HEK293 (cell line): Measurements from ENCODE around the gene TMEM263.

Experiments used
- CTCF ChIA-PET: fragments of 350-600 bp; formaldehyde crosslinking; extraction: SDS; loops from one replicate; lab custom pipeline; 2021; ENCODE audit warnings: antibody characterized with exemption; lab: Yijun Ruan, JAX
- POLR2A ChIA-PET: fragments of 300-600 bp; formaldehyde crosslinking; extraction: SDS; loops from one replicate; lab custom pipeline; 2020; ENCODE audit warnings: antibody characterized with exemption, inconsistent platforms; lab: Yijun Ruan, JAX
- H3K27ac ChIP-seq: fragments of 200-500 bp; sonication (Bioruptor generic); 2 replicates; pipeline ENCODE4 v1.5.1; 2014; ENCODE audit warnings: low read depth, low read length, control low read depth, inconsistent platforms; ENCODE audit errors: extremely low read depth
- H3K36me3 ChIP-seq, 2 experiments: fragments of 200-500 bp in 1 of 2; sonication (Bioruptor generic) in 1 of 2; 1 replicate in 1 of 2; 2 replicates in 1 of 2; pipeline ENCODE4 v1.5.1; 2014 to 2017; ENCODE audit warnings: inconsistent platforms in 2 of 2, low read length in 2 of 2; ENCODE audit not compliant: control insufficient read depth in 2 of 2, insufficient read depth in 1 of 2
- H3K4me1 ChIP-seq: fragments of 200-500 bp; sonication (Bioruptor generic); 2 replicates; pipeline ENCODE4 v1.5.1; 2014; ENCODE audit warnings: mild to moderate bottlenecking, low read length, inconsistent platforms; ENCODE audit not compliant: control insufficient read depth, insufficient read depth
- H3K4me3 ChIP-seq: 2 replicates; pipeline ENCODE4 v1.5.1; 2011; ENCODE audit warnings: low read depth, mild to moderate bottlenecking, control low read depth, low read length, moderate library complexity
- H3K9me3 ChIP-seq: fragments of 200-500 bp; sonication (Bioruptor generic); 2 replicates; pipeline ENCODE4 v1.5.1; 2014; ENCODE audit warnings: low read depth, low read length, inconsistent platforms; ENCODE audit not compliant: control insufficient read depth, insufficient read depth
- EGR2 ChIP-seq: fragments of 450-650 bp; formaldehyde crosslinking; IDR thresholded peaks from 2 replicates; pipeline ENCODE4 v1.5.1; 2016; ENCODE audit warnings: low read depth, missing biosample characterization, missing genetic modification characterization
- FEZF1 ChIP-seq: fragments of 450-650 bp; formaldehyde crosslinking; IDR thresholded peaks from 2 replicates; pipeline ENCODE4 v1.5.1; 2016; ENCODE audit warnings: missing biosample characterization, missing genetic modification characterization
- HIC1 ChIP-seq: fragments of 450-650 bp; formaldehyde crosslinking; IDR thresholded peaks from 2 replicates; pipeline ENCODE4 v1.5.1; 2016; ENCODE audit warnings: missing biosample characterization, missing genetic modification characterization
- MYNN ChIP-seq: fragments of 450-650 bp; formaldehyde crosslinking; IDR thresholded peaks from 2 replicates; pipeline ENCODE4 v1.5.1; 2016; ENCODE audit warnings: missing biosample characterization, missing genetic modification characterization, borderline replicate concordance
- PBX3 ChIP-seq: sonication (generic); formaldehyde crosslinking; IDR thresholded peaks from 2 replicates; pipeline ENCODE4 v1.8.1; 2022; ENCODE audit warnings: mild to moderate bottlenecking, moderate library complexity, missing genetic modification reagents
- REST ChIP-seq: fragments of 450-650 bp; formaldehyde crosslinking; IDR thresholded peaks from 2 replicates; pipeline ENCODE4 v1.5.1; 2016; ENCODE audit warnings: missing biosample characterization, missing genetic modification characterization
- ZBTB21 ChIP-seq: fragments of 450-650 bp; formaldehyde crosslinking; IDR thresholded peaks from 2 replicates; pipeline ENCODE4 v1.5.1; 2017; ENCODE audit warnings: missing biosample characterization, missing genetic modification characterization
- ZFHX2 ChIP-seq: fragments of 450-650 bp; formaldehyde crosslinking; conservative IDR thresholded peaks from 2 replicates; pipeline ENCODE4 v1.5.1; 2016; ENCODE audit warnings: missing biosample characterization, missing genetic modification characterization
- ZNF148 ChIP-seq: fragments of 450-650 bp; formaldehyde crosslinking; IDR thresholded peaks from 2 replicates; pipeline ENCODE4 v1.5.0; 2017; ENCODE audit warnings: missing biosample characterization, missing genetic modification characterization, borderline replicate concordance
- ZNF324 ChIP-seq: fragments of 450-650 bp; formaldehyde crosslinking; IDR thresholded peaks from 2 replicates; pipeline ENCODE4 v1.5.1; 2016; ENCODE audit warnings: missing biosample characterization, missing genetic modification characterization
- ZNF354C ChIP-seq: fragments of 450-650 bp; formaldehyde crosslinking; IDR thresholded peaks from 2 replicates; pipeline ENCODE4 v1.5.1; 2016; ENCODE audit warnings: missing biosample characterization, missing genetic modification characterization, low read depth, borderline replicate concordance
- ZNF426 ChIP-seq: fragments of 450-650 bp; formaldehyde crosslinking; IDR thresholded peaks from 2 replicates; pipeline ENCODE4 v1.5.1; 2017; ENCODE audit warnings: missing biosample characterization, missing genetic modification characterization, mild to moderate bottlenecking, inconsistent platforms, moderate library complexity
- ZNF449 ChIP-seq: fragments of 450-650 bp; formaldehyde crosslinking; IDR thresholded peaks from 2 replicates; pipeline ENCODE4 v1.5.1; 2017; ENCODE audit warnings: missing biosample characterization, mild to moderate bottlenecking, missing genetic modification characterization, moderate library complexity
- ZNF529 ChIP-seq: fragments of 450-650 bp; formaldehyde crosslinking; IDR thresholded peaks from 2 replicates; pipeline ENCODE4 v1.5.1; 2017; ENCODE audit warnings: missing genetic modification characterization, missing biosample characterization; ENCODE audit not compliant: insufficient replicate concordance
- ZNF544 ChIP-seq: fragments of 450-650 bp; formaldehyde crosslinking; IDR thresholded peaks from 2 replicates; pipeline ENCODE4 v1.5.0; 2017; ENCODE audit warnings: missing biosample characterization, missing genetic modification characterization
- ZNF571 ChIP-seq: fragments of 450-650 bp; formaldehyde crosslinking; IDR thresholded peaks from 2 replicates; pipeline ENCODE4 v1.5.0; 2017; ENCODE audit warnings: missing biosample characterization, missing genetic modification characterization
- ZNF623 ChIP-seq: fragments of 450-650 bp; formaldehyde crosslinking; IDR thresholded peaks from 2 replicates; pipeline ENCODE4 v1.5.1; 2016; ENCODE audit warnings: missing biosample characterization, missing genetic modification characterization
- ZNF624 ChIP-seq: fragments of 450-650 bp; formaldehyde crosslinking; IDR thresholded peaks from 2 replicates; pipeline ENCODE4 v1.5.1; 2017; ENCODE audit warnings: missing biosample characterization, missing genetic modification characterization
- ZNF707 ChIP-seq: fragments of 450-650 bp; formaldehyde crosslinking; IDR thresholded peaks from 2 replicates; pipeline ENCODE4 v1.5.1; 2016; ENCODE audit warnings: missing biosample characterization, missing genetic modification characterization
- ZNF785 ChIP-seq: fragments of 450-650 bp; formaldehyde crosslinking; IDR thresholded peaks from 2 replicates; pipeline ENCODE4 v1.5.1; 2016; ENCODE audit warnings: missing biosample characterization, missing genetic modification characterization
- ZSCAN30 ChIP-seq: fragments of 450-650 bp; IDR thresholded peaks from 2 replicates; pipeline ENCODE4 v1.5.1; 2018; ENCODE audit warnings: missing biosample characterization, mild to moderate bottlenecking, missing genetic modification characterization, moderate library complexity
- ZXDB ChIP-seq: fragments of 450-650 bp; formaldehyde crosslinking; IDR thresholded peaks from 2 replicates; pipeline ENCODE4 v1.5.1; 2016; ENCODE audit warnings: missing biosample characterization, missing genetic modification characterization
- TF ChIP-seq, protein P1 (sequence below): fragments of 450-650 bp; formaldehyde crosslinking; IDR thresholded peaks from 2 replicates; pipeline ENCODE4 v1.5.1; 2016; ENCODE audit warnings: missing biosample characterization, missing genetic modification characterization

TMEM263 gene

DNA sequence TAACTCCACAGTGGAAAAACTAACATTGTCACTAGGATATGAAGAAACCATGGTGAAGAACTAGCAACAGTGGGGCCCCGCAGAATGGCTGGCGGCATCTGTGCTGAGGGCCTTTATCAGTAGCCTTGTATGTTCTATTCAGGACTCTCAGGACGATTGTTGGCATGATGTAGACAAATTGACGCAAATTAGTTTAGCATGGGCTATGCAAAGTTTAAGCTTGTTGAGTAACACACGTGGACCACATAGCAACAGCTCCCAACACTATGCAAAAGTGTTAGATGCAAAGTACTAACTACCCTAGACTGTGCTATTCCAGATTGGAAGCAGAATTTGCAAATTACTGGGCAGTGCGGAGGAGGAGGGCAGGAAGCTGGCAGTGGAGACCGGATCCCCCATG, 38.2 kb upstream of the TMEM263 start:
- CTCF ChIA-PET = interaction anchor here (0.6 to 1.2 kb wide), 3 partner anchors 77 to 560 kb away, joined by 3 to 7 read pairs (median 3); partner anchors contain the start of gene POLR3B
- TF ChIP-seq PBX3 (CRISPR knock-in tag) (no peak), EGR2 (tag by site-specific recombination) (no peak), ZNF324 (tag by site-specific recombination) (no peak), ZNF707 (tag by site-specific recombination) (no peak), ZBTB21 (tag by site-specific recombination) (no peak), ZNF449 (no peak), ZNF529 (tag by site-specific recombination) (no peak), ZNF544 (tag by site-specific recombination) (no peak), MYNN (tag by site-specific recombination) (no peak), ZFHX2 (tag by site-specific recombination) (no peak), ZNF785 (tag by site-specific recombination) (no peak), ZNF571 (tag by site-specific recombination) (no peak), ZNF148 (no peak), REST (tag by site-specific recombination) (no peak), ZNF624 (tag by site-specific recombination) (no peak), ZNF426 (tag by site-specific recombination) (no peak), ZNF354C (no peak)

GRCh38 chr12:106918746-106919145, 37.0 kb upstream of the TMEM263 start:
- no peak overlapping the region for H3K4me3 ChIP-seq
- H3K27ac ChIP-seq = no peak overlapping the region
- H3K4me1 ChIP-seq = no peaks in the 10 kb centered on the region
- no peaks in the 10 kb centered on the region for H3K9me3 ChIP-seq
- ChIA-PET POLR2A (interaction anchor here (0.7 kb wide), 1 partner anchor 561 kb away, joined by 4 read pairs; the partner anchor contains the start of gene POLR3B), CTCF (interaction anchor here (0.5 to 2.8 kb wide), 35 partner anchors 9 to 692 kb away, joined by 3 to 22 read pairs (median 4); partner anchors contain the start of gene POLR3B)
- H3K36me3 ChIP-seq = no peaks in the 10 kb centered on the region
- TF ChIP-seq ZNF623 (tag by site-specific recombination) (no peak), FEZF1 (tag by site-specific recombination) (no peak), HIC1 (tag by site-specific recombination) (no peak), ZXDB (tag by site-specific recombination) (no peak), MYNN (tag by site-specific recombination) (no peak), ZSCAN30 (peak; percentile 31; the same call in 1 of the 2 replicates)
- TF ChIP-seq, protein P1, sequence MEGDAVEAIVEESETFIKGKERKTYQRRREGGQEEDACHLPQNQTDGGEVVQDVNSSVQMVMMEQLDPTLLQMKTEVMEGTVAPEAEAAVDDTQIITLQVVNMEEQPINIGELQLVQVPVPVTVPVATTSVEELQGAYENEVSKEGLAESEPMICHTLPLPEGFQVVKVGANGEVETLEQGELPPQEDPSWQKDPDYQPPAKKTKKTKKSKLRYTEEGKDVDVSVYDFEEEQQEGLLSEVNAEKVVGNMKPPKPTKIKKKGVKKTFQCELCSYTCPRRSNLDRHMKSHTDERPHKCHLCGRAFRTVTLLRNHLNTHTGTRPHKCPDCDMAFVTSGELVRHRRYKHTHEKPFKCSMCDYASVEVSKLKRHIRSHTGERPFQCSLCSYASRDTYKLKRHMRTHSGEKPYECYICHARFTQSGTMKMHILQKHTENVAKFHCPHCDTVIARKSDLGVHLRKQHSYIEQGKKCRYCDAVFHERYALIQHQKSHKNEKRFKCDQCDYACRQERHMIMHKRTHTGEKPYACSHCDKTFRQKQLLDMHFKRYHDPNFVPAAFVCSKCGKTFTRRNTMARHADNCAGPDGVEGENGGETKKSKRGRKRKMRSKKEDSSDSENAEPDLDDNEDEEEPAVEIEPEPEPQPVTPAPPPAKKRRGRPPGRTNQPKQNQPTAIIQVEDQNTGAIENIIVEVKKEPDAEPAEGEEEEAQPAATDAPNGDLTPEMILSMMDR = peak; percentile 39; the same call in 1 of the 2 replicates

More for the DNA sequence above, 38.2 kb upstream of the TMEM263 start:
- H3K9me3 ChIP-seq = no peaks in the 10 kb centered on the region
- H3K36me3 ChIP-seq = no peaks in the 10 kb centered on the region
- no peak overlapping the region for H3K4me3 ChIP-seq
- POLR2A ChIA-PET = no interaction called here
- no peaks in the 10 kb centered on the region for H3K4me1 ChIP-seq
- no peak overlapping the region for H3K27ac ChIP-seq
